Measurements from ENCODE around the gene ADAD1.

DNA sequence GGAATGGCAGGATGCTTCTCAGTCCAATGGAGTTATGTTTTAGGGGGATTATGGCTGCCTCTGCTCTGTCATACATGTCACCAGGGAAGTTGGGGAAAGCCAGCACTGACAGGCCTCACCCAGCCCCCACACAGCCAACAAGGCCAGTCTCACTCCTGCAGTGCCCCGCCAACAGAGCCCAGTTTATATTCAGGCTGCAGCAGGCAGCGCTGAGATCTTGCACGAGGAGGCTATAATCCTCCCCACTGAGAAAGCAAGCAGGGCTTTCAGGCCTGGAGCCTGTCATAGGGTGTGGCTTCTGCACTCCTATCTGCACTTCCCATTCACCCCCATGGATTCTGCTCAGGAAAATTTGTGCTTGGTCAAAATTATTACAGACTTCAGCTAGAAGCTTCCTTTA lies 25.1 kb downstream of the ADAD1 start:
- TF ChIP-seq, protein P1, sequence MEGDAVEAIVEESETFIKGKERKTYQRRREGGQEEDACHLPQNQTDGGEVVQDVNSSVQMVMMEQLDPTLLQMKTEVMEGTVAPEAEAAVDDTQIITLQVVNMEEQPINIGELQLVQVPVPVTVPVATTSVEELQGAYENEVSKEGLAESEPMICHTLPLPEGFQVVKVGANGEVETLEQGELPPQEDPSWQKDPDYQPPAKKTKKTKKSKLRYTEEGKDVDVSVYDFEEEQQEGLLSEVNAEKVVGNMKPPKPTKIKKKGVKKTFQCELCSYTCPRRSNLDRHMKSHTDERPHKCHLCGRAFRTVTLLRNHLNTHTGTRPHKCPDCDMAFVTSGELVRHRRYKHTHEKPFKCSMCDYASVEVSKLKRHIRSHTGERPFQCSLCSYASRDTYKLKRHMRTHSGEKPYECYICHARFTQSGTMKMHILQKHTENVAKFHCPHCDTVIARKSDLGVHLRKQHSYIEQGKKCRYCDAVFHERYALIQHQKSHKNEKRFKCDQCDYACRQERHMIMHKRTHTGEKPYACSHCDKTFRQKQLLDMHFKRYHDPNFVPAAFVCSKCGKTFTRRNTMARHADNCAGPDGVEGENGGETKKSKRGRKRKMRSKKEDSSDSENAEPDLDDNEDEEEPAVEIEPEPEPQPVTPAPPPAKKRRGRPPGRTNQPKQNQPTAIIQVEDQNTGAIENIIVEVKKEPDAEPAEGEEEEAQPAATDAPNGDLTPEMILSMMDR (IDR thresholded peaks at IDR 0.05; ENCODE audit: extremely low read depth in 1 of 2, insufficient read depth in 1 of 2, low read depth in 1 of 2, low read length in 2 of 2): no peak
- no peak for TF ChIP-seq POLR2AphosphoS5 (IDR thresholded peaks at IDR 0.05; ENCODE audit: insufficient read depth, low read depth, low read length)
- TF ChIP-seq EZH2 (IDR thresholded peaks at IDR 0.05; ENCODE audit: borderline replicate concordance, low read depth, low read length, severe bottlenecking): no peak
- no peak for TF ChIP-seq MAX (IDR thresholded peaks at IDR 0.05; ENCODE audit: insufficient read depth, insufficient read length)

Data from endothelial cell of umbilical vein (primary cell).